CD4-positive, alpha-beta T cell (primary cell): ENCODE measurements around the gene PARD3B. TPM values are rescaled to one million over a fixed set of nuclear protein-coding genes. Genes with fewer than 3 reads are reported as not detected.

ENCODE experiments used
- ATAC-seq: fragments of 200-7000 bp; cut with Tn5 transposase; one replicate; pipeline ENCODE4 v1.10.0; 2022; ENCODE audit warnings: mild to moderate bottlenecking; ENCODE audit not compliant: poor library complexity
- CTCF ChIA-PET: fragments of 350-600 bp; sonication (Branson Sonifier 250); formaldehyde crosslinking; loops from one replicate; lab custom pipeline; 2021; ENCODE audit warnings: antibody characterized with exemption, inconsistent platforms; lab: Charles Lee
- POLR2A ChIA-PET: fragments of 350-600 bp; sonication (Branson Sonifier 250); formaldehyde crosslinking; loops from one replicate; lab custom pipeline; 2021; ENCODE audit warnings: antibody characterized with exemption, inconsistent platforms; lab: Charles Lee
- DNase-seq, 14 experiments: peaks; one replicate each; pipeline ENCODE4 v3.0.0-alpha.2; 2013 to 2020; ENCODE audit warnings: mixed read lengths in 2 of 14
- H3K27ac ChIP-seq, 2 donors: one replicate each; pipeline versions ENCODE4 v1.5.1 to v1.7.0; 2013; ENCODE audit warnings: low read length in 2 of 2, low read depth in 1 of 2, mild to moderate bottlenecking in 1 of 2
- H3K27me3 ChIP-seq, 2 experiments: 1 replicate in 1 of 2; 2 replicates in 1 of 2; pipeline versions ENCODE4 v1.6.1 to v1.7.0; 2013; ENCODE audit warnings: low read length in 2 of 2, control low read depth in 1 of 2, mild to moderate bottlenecking in 1 of 2, moderate library complexity in 1 of 2; ENCODE audit not compliant: insufficient read depth in 2 of 2, control insufficient read depth in 1 of 2
- H3K36me3 ChIP-seq: one replicate; pipeline ENCODE4 v1.6.1; 2013; ENCODE audit warnings: low read length, control low read depth; ENCODE audit not compliant: insufficient read depth
- H3K4me1 ChIP-seq: one replicate; pipeline ENCODE4 v1.6.1; 2013; ENCODE audit warnings: low read length, control low read depth; ENCODE audit not compliant: insufficient read depth
- H3K4me3 ChIP-seq: one replicate; pipeline ENCODE4 v1.5.1; 2013; ENCODE audit warnings: mild to moderate bottlenecking, low read length, moderate library complexity
- H3K9me3 ChIP-seq, 2 experiments: 1 replicate in 1 of 2; 2 replicates in 1 of 2; pipeline versions ENCODE4 v1.6.1 to v1.7.0; 2013; ENCODE audit warnings: low read length in 2 of 2, mild to moderate bottlenecking in 2 of 2, control low read depth in 1 of 2, moderate library complexity in 1 of 2; ENCODE audit not compliant: control insufficient read depth in 1 of 2, insufficient read depth in 1 of 2
- H3K27ac Mint-ChIP-seq: one replicate; pipeline ENCODE4 v1.8.0; 2020; ENCODE audit warnings: mixed read lengths
- H3K27me3 Mint-ChIP-seq: one replicate; pipeline ENCODE4 v1.8.0; 2021; ENCODE audit warnings: mixed read lengths
- H3K36me3 Mint-ChIP-seq: one replicate; pipeline ENCODE4 v1.8.0; 2021; ENCODE audit warnings: low read depth, mixed read lengths
- H3K4me1 Mint-ChIP-seq: one replicate; pipeline ENCODE4 v1.8.0; 2021; ENCODE audit warnings: low read depth, mixed read lengths
- H3K4me3 Mint-ChIP-seq: one replicate; pipeline ENCODE4 v1.8.0; 2020; ENCODE audit warnings: mild to moderate bottlenecking, mixed read lengths
- H3K9me3 Mint-ChIP-seq: one replicate; pipeline ENCODE4 v1.8.0; 2020; ENCODE audit warnings: mixed read lengths
- CTCF ChIP-seq: fragments of 200-600 bp; IDR thresholded peaks from one replicate; pipeline ENCODE4 v1.8.0; 2022; ENCODE audit warnings: antibody characterized with exemption, mild to moderate bottlenecking
- intact Hi-C, 2 experiments: fragments of 100-400 bp; cut with DNase I in 1 of 2; cut with micrococcal nuclease in 1 of 2; formaldehyde crosslinking; loops; one replicate each; pipeline versions ENCODE4 v1.15.1 to v1.9.0; 2023 to 2025; cut with DNase I, micrococcal nuclease
- total RNA-seq, 174 experiments: library from RNA in 2 of 174; stranded (reverse) in 2 of 174; gene quantifications; one replicate each; pipeline ENCODE4 v1.2.3 and lab custom pipeline; 2021 to 2026

The PARD3B gene
- total RNA-seq, 2 experiments from 2014 or later = 0.87 to 1.9 TPM

- POLR2A ChIA-PET = no interaction called here
- no peak overlapping the region for H3K4me3 ChIP-seq
- H3K36me3 ChIP-seq = no peaks in the 10 kb centered on the region
- intact Hi-C loops = no loop called here
- Mint-ChIP-seq H3K9me3 (peaks cover 11% of the 10 kb centered on the region), H3K4me1 (no peaks in the 10 kb centered on the region), H3K27ac (no peak overlapping the region), H3K36me3 (no peaks in the 10 kb centered on the region), H3K27me3 (peaks cover 15% of the 10 kb centered on the region), H3K4me3 (no peak overlapping the region)
- CTCF ChIA-PET = no interaction called here
- TF ChIP-seq CTCF = no peak
- peaks cover 0 to 4% of the 10 kb centered on the region in 2 experiments for H3K9me3 ChIP-seq
- ATAC-seq (no peak), DNase-seq (no peak)
- no peak overlapping the region for H3K27ac ChIP-seq
- no peaks in the 10 kb centered on the region for H3K4me1 ChIP-seq
- H3K27me3 ChIP-seq = no peaks in the 10 kb centered on the region
These were observed 46.0 kb downstream of the PARD3B start for GRCh38 chr2:204591225-204591624.

- H3K9me3 ChIP-seq = no peaks in the 10 kb centered on the region
- Mint-ChIP-seq H3K9me3 (no peaks in the 10 kb centered on the region), H3K27ac (no peak overlapping the region), H3K4me3 (no peak overlapping the region), H3K36me3 (no peaks in the 10 kb centered on the region), H3K27me3 (peaks cover 19% of the 10 kb centered on the region), H3K4me1 (no peaks in the 10 kb centered on the region)
- H3K36me3 ChIP-seq = no peaks in the 10 kb centered on the region
- intact Hi-C loops = no loop called here
- ATAC-seq (no peak), DNase-seq (no peak)
- peaks cover 0 to 3% of the 10 kb centered on the region in 2 experiments for H3K27me3 ChIP-seq
- no peak overlapping the region for H3K27ac ChIP-seq
- ChIA-PET CTCF (no interaction called here), POLR2A (no interaction called here)
- H3K4me3 ChIP-seq = no peak overlapping the region
- no peak for TF ChIP-seq CTCF
- no peaks in the 10 kb centered on the region for H3K4me1 ChIP-seq
These were observed 58.8 kb downstream of the PARD3B start for GRCh38 chr2:204604061-204604460.

- intact Hi-C loops = no loop called here
- POLR2A ChIA-PET = no interaction called here
- DNase-seq = no peak
- TF ChIP-seq CTCF = no peak
- H3K27me3 ChIP-seq = no peaks in the 10 kb centered on the region
- Mint-ChIP-seq H3K4me1 (no peaks in the 10 kb centered on the region), H3K27me3 (peaks cover 15% of the 10 kb centered on the region), H3K9me3 (no peaks in the 10 kb centered on the region), H3K27ac (no peak overlapping the region), H3K4me3 (no peak overlapping the region), H3K36me3 (no peaks in the 10 kb centered on the region)
- no peak overlapping the region for H3K27ac ChIP-seq
- no peak overlapping the region for H3K4me3 ChIP-seq
- CTCF ChIA-PET = no interaction called here
- ATAC-seq = no peak
- H3K4me1 ChIP-seq = no peaks in the 10 kb centered on the region
- no peaks in the 10 kb centered on the region for H3K36me3 ChIP-seq
- no peaks in the 10 kb centered on the region for H3K9me3 ChIP-seq
These were observed 63.1 kb downstream of the PARD3B start for GRCh38 chr2:204608237-204608939.
